ENCODE data around the gene ZNF782.
"Not testable (repeated sequence)": the region's sequence is repeated elsewhere in the genome, so short reads cannot be mapped to it uniquely, and the experiment has no call there.

ZNF782 gene

DNA sequence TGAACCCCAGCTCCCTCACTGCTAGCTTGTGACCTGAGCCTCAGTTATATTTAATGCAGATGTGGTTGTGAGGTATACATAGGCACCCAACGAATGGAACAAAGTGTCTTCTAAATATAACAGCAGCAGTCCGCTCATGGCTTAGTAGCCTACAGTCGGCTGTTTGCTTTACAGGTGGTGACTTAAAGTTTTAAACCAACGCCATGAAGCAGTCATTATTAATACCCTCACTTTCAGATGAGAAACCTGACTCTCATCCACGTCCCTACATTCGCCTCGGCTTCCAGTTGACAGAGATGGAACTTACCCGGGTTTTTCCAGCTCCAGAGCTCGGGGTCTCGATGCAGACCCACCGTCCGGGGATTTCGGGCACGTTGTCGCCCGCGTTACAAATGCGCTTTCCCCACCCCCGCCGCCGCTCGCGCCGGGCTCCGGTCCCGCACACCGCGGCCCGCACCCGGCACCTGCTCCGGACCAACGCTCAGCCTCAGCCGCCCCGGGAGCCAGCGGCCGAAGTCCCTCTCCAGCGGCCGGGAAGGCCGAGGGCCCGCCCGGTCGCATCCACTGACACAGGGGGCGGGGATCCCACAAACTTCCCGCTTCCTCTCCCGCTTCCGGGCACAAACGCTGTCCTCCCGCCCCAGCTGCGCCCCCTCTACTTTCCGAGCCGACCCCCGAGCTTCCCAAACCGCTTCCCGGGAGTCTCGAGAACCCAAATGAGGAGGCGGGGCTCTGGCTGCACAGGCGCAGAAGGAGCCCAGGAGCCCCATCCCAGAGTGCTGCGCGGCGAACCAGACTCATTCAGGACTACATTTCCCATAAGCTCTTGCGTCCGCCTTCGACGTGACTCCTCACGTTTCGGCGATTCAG lies at the start of gene ZNF782:
Gene ZNF782 (minus strand): TSS at position 734 of the 870 bp plus-strand sequence. CDS start 2,553 bp downstream, outside the sequence.
- DNase-seq (ENCODE audit: low read depth in 2 of 2): peak; percentile 69 to 82

DNA sequence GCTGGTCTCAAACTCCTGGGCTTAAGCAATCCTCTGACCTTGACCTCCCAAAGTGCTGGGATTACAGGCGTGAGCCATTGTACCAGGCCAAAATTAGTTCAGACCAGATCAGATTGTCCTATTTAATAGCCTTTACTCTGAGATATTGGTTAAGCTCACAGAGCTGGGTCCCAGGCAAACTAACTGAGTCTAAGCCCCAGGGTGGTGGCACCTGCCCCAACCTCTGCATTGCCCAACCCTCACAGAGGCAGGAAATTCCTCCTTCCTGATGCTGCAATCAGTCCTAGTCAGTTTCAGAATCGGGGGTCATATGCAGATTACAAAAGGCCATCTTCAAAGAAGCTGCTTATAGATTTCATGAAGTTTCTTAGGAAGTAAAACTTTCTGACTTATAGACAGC lies 45.7 kb upstream of the ZNF782 start:
- DNase-seq (ENCODE audit: low read depth in 2 of 2): not testable (repeated sequence)

DNA sequence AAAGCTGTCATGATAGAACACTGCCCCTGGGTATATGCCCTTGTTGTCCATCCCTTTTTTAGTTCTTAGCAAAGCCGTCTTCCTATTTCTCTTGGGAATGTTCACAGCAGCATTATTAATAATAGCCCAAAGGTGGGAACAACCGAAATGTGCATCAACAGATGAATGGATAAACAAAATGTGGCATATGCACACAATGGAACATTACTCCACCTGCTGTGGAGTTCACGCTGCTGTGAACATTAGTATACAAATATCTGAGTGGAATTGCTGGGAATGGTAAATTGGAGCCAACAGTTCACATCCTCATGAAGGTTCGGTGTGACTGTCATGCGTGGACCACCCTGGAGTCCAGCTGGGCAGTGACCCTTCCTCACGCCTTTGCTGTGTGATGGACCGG lies 37.8 kb upstream of the ZNF782 start:
- DNase-seq (ENCODE audit: low read depth in 2 of 2): no peak

DNA sequence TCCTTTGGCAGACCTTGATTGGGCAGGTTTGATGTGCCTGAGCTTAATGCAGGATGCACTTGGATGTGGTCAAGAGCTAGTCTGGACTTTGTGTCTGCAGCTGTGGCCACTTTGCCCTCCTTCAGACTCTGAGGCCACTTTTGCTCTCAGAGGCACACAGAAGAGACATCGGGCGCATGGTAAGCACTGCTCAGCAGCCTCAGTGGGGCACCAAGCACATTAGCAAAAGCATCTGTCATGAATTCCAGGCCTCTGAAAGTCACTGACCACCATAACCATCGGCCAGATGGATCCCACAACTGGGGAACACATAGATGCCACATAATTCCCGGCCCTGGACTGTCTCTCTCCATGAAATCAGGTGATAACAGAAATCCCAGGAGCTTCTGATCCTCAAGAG lies 34.3 kb upstream of the ZNF782 start:
- no peak for DNase-seq (ENCODE audit: low read depth in 2 of 2)

DNA sequence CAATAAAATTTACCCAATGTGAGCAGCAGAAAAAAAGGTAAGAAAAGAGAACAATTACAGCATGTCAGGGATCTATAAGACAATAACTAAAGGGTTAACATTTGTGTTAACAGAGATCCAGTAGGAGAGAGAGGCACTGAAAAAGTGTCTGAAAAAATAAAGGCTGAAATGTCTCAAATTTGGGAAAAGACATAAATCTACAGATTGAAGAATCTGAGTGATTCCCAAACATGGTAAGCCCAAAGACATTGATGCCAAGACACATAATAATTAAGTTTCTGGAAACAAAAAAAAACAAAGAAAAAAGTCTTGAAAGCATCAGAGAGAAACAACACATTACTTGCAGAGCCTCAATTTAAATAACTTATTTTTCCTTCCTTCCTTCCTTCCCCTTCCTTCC lies 31.1 kb upstream of the ZNF782 start:
- DNase-seq (ENCODE audit: low read depth in 2 of 2): no peak

DNA sequence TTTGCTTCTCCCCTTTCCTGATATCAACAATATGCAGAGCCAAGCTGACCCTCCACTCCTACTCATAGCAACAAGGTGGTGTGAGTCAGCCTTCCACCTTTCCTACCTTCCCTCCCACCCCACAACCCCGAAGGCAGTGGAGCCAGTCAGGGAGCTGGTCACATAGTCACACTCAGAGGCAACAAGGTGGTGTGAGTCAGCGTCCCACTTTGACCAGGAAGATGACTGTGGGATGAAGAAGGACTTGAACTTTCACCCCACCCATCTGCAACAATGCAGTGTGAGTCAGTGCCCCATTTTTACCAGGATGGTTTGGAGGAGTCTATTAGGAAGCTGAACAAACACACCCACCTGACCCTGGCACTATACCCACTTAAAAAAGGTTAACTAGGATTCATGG lies 30.1 kb upstream of the ZNF782 start:
- no peak for DNase-seq (ENCODE audit: low read depth in 2 of 2)

DNA sequence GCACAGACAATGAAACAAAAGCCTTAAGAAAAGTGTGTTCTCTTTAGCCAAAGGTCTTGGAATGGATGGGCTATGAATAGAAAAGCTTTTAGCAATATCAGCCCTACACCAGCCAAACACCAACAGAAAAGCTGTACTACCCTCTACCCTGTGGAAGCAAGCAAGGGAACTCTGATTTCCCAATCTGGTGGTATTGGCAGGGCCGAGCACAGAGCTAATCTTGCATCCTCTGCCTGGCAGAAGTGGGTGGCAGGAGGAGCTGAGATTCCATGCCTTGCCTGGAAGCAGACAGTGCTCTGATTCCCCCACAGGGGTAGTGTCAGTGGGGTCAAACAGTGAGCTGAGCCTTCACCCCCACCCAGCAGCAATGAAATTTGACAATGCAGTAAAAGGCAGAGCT lies 29.6 kb upstream of the ZNF782 start:
- no peak for DNase-seq (ENCODE audit: low read depth in 2 of 2)

DNA sequence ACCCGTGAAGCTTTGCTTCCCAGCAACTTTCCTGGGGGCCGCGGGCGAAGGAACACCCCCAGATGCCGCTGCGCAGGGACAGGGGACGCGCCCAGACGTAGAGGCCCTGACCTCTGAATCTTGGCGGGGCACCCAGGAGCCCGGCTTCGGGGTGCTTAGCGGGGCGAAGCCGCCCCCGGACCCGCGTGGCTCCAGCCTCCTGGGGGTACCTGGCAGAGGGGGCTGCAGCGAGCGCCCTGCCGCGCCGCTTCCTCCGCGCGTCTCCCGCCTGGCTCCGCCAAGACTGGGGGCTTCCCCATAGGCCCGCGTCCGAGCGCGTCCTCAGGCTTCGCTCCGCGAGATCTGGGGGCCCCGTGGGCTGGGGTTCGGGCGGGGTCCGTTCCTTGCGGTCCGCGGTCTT lies 23.0 kb upstream of the ZNF782 start:
- DNase-seq (ENCODE audit: low read depth in 2 of 2): no peak

DNA sequence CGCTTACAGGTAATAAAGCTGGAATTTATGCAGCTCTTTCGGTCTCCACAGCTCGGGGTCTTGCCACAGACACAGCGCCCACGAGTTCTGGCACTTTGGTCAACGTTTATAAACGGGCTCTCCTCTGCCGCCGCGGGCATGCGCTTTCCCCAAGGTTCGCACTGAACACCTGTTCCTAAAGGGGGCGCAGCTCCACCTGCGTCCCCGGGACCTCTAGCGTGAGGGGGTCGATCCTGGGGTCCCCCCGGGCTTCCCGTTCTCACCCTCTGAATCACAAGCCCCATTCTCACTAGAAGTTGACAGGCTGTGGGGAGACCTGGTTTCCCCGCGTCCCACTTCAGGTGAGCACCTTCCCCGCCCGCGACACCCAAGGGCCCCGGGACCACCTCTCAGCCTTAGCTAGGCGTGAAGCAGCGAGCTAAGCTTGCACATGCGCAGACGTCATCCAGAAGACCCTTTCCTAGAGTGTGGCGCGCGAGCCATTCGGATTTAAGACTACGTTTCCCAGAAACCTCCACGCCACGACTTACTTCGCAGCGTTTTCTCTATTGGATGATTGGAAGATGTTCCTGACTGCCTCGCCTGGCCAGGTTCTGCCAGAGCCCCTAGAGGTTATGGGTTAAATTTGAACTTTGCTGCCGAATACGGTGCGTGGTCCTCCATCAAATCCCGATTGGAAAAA lies 21.3 kb upstream of the ZNF782 start:
- DNase-seq (ENCODE audit: low read depth in 2 of 2): peak; percentile 30 to 32

DNA sequence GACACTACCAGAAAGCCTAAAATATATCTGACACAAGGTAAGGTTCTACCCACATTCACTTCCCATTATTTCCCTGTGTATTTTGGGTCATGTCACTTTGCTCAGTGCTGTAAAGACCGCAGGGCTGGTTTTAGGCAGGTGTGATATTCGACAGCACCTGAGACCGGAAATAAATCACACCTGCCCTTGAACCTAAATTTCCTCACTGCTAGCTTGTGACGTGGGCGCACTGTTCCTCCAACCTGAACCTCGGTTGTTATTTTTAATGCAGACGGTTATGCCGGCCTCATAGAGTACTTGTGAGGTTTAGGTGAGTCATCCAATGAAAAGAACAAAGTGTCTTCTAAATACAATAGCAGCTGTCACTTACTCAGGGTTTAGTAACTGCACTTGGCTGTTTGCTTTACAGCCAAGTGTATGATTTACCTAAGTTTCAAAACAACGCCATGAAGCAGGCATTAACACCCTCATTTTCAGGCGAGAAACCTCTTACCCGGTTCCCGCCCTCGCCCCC lies 20.7 kb upstream of the ZNF782 start:
- no peak for DNase-seq (ENCODE audit: low read depth in 2 of 2)

DNA sequence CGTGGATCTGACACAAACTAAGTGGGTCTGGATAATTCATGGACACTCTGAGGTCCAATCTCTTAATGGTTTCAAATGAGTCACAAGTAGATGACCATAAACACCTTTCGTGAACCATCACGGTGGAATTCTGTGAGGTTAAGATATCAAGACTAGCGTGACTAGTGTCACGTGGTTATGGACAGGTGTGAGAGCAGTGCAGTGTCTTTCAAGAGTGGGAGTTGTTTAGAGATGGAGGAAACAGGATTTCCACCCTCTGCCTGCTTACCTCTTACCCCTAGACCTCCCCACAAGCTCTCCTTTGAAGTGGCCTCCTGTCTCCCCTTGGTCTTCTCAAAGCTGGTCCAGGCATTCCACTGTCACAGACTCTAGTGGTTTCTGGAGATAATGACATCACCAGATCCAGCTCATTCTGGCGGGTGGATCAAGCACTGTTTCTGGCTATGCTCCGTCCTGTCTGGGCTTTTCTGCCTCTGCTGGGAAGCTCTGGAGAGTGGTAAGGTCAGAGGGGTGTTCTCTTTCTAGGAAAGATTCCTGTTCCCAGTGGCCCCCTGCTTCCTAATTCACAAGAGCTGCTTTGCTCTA lies 20.0 kb upstream of the ZNF782 start:
- DNase-seq (ENCODE audit: low read depth in 2 of 2): no peak

DNA sequence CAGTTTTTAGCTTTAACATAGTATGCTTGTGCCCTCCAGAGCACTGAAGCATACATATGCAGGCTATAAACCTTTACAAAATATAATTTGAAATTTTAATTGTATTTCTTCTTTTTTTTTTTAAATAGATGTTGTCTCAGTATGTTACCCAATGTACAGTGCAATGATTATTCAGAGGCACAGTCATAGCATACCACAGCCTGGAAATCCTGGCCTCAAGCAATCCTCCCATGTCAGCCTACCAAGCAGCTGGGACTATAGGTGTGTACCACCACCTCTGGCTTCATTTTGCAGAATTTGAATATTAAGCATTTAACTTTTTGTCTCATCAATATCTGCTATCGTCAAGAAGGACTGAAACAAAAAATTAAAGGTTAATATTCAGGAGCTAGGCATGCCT lies 16.9 kb upstream of the ZNF782 start:
- no peak for DNase-seq (ENCODE audit: low read depth in 2 of 2)

DNA sequence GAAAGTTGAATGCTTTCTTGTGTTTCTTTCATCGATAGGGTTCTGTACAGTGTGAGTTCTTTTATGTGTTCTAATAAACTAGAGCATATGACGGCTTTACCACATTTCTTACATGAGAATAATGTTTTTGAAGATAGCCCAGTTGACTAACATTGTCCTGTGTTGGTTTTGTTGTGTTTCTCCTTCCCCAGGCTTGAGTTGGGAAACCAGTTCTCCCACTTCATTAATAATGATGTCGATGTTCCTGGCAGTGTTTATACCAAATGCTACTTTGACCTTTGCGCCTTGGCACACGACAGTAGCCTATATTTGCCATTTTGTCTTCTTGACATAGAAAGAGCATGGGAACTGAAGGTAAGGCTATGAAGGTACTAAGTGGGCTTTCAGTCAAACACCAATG lies 14.4 kb upstream of the ZNF782 start:
- DNase-seq (ENCODE audit: low read depth in 2 of 2): no peak

DNA sequence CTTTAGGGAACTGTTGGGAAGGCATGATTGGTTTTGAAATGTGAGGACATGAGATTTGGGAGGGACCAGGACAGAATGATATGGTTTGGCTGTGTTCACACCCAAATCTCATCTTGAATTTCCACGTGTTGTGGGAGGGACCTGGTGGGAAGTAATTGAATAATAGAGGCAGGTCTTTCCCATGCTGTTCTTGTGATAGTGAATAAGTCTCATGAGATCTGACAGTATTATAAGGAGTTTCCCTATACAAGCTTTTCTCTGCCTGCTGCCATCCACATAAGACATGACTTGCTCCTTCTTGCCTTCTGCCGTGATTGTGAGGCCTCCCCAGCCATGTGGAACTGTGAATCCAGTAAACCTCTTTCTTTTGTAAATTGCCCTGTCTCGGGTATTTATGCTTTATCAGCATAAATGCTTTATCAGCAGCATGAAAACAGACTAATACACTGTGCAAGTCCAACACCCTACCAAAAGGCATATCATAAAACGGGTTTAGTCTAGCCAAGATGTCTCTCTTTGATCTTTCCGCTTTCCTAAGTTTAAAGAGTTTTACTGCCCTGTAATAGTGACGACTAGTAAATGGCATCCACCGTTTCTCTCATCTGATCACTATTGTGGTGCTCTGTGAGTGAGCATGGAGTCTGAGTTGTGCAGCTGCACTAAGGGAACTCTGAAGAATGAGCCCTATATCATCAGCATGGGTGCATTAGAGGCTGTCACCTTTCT lies 12.9 kb upstream of the ZNF782 start:
- DNase-seq (ENCODE audit: low read depth in 2 of 2): no peak

DNA sequence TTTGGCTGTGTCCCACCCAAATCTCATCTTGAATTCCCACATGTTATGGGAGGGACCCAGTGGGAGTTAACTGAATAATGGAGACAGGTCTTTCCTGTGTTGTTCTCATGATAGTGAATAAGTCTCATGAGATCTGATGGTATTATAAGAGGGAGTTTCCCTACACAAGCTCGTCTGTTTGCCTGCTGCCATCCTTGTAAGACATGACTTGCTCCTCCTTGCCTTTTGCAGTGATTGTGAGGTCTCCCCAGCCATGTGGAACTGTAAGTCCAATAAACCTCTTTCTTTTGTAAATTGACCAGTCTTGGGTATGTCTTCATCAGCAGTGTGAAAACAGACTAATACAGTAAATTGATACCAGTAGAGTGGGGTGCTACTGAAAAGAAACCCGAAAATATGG lies 10.9 kb upstream of the ZNF782 start:
- not testable (repeated sequence) for DNase-seq (ENCODE audit: low read depth in 2 of 2)

DNA sequence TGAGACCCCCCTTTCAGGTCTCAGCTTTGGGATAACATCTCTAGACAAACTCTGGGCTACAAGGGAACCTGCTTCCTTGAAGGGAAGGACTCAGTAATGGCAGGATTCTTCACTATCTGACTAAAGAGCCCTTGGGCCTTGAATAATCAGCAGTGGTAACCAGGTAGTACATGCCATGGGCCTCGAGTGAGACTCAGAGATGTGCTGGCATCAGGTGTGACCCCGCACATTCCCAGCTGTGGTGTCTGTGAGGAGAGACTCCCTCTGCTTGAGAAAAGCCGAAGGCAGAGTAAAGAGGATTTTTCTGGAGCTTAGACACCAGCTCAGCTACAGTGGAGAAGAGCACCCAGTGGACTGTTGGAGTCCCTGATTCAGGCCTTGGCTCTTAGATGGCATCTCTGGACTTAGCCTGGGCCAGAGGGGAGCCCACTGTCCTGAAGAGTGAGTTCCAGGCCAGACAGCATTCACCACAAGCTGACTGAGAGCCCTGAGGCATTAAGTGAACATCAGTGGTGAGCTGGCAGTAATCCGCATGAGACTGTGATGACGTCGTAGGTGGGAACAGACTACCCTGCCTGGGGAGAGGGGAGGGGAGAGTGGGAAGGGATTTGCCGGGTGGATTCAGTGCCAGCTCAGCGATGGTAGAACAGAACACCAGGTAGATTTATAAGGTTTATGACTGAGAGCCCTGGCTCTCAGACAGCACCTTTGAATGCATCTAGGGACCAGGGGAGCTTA lies 5.3 kb upstream of the ZNF782 start:
- DNase-seq (ENCODE audit: low read depth in 2 of 2): no peak

DNA sequence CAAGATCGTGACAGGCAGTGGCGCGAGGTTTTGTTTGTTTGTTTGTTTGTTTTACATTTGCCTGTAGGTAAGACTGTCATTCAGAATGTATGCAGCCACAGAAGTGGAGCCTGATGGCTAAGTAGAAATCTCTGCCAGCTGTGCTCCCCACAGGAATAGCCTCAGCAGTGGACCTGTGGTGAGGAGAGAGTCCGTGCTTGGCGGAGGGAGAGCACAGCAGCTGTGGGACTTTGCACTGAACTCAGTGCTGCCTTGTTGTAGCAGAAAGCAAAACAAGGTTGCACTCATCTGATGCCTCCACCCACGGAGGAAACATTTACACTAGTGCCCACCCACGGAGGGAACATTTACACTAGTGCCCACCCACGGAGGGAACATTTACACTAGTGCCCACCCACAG lies 4.4 kb upstream of the ZNF782 start:
- DNase-seq (ENCODE audit: low read depth in 2 of 2): no peak

DNA sequence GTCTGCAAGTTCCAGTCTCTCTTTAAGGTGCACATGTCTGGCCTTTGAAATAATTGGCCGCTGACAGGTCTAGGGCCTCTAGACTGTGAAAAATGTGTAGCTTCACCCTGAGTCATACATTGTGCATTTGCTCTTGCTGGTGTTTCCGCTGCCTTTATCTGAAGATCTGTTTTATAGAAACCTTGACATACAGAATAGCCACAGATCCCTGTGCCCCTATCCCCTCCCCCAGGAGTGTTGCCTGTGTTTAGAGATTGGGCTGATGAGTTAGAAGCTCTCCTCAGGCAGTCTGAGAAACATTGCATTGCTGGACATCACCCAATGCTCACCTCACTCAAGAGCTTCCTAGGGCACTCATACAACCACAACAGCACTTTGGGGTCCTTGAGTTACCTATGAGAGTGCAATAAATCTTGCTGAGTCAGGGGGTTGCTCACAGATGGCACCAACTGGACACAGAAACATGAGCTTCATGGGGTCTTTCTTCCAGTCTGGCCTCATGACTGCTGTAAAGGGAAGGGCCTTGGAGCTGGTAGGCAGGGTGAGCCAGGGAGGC lies 3.8 kb upstream of the ZNF782 start:
- DNase-seq (ENCODE audit: low read depth in 2 of 2): no peak

DNA sequence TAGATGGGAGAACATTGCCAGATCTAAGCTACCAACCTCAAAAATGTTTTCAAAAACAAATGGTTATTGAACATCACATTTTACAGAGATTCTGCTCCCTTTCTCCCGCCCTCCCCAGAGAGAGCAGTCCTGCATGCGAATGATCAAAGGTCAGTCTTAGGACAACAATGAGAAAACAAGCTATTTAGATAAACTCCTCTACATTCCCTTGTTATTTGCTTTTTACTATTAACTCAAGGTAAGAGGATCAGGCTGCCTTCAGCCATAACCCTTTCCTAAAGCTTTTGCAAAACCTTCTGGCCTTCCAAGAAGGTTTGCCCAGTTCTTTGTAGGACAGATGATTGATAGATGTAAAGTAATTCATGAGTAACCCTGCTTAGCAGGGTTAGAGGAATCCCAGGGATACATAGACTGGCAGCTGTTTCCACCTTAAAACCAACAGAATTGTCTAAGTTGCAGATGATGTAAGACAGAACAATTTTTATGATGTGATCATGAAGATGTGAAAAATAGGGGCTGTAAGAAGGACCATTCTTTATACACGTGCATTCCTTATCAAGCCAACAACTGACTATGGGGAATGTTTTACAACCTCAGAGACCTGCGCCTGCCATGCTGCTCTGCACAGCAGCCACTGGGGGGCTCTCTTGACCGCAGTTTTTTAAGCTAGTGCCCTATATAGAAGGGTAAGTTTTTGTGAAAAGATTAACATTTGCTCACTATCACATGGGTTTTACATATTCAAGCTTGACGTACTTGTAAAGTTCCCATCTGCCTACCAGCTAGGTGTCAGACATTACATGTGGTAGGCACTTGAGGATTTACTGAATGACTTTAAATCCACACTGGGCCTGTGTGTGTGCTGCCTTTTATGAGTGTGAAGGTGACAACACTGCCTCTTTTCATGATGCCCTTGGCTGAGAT lies 2.3 kb upstream of the ZNF782 start:
- peak; percentile 56 to 60 for DNase-seq (ENCODE audit: low read depth in 2 of 2)
